HepG2 (cell line): ENCODE measurements around the gene CHRNA3. TPM values are rescaled to one million over a fixed set of nuclear protein-coding genes. Genes with fewer than 3 reads are reported as not detected.

Experiments used
- ATAC-seq: fragments of 200-7000 bp; cut with Tn5 transposase; 3 replicates; pipeline ENCODE4 v1.9.1; 2020; ENCODE audit warnings: mild to moderate bottlenecking, moderate library complexity
- BruUV-seq: library from RNA; stranded (reverse); fragments of 400-500 nt; replicated peaks from 2 replicates; lab custom pipeline; 2021; lab: Mats Ljungman, UMichigan
- CTCF ChIA-PET: fragments of 300-600 bp; formaldehyde crosslinking; extraction: SDS; loops from one replicate; lab custom pipeline; 2021; ENCODE audit warnings: low total read pairs, inconsistent platforms, low intra/inter-chr PET ratio; lab: Yijun Ruan, JAX
- POLR2A ChIA-PET: fragments of 350-600 bp; sonication (Branson Sonifier 250); formaldehyde crosslinking; loops from one replicate; lab custom pipeline; 2020; ENCODE audit warnings: antibody characterized with exemption, inconsistent platforms; lab: Yijun Ruan, JAX
- DNase-seq: peaks from one replicate; pipeline ENCODE4 v3.0.0-alpha.2; 2015; ENCODE audit warnings: low spot score
- FAIRE-seq: peaks from 3 replicates; lab custom pipeline; 2011; peaks lifted over from hg19 to GRCh38; lab: Jason Lieb, UNC
- H2AFZ ChIP-seq: one replicate; pipeline ENCODE4 v1.6.1; 2011; ENCODE audit warnings: low read length, inconsistent platforms
- H3K27ac ChIP-seq: fragments of 300-600 bp; 3 replicates; pipeline ENCODE4 v1.8.0; 2011; ENCODE audit warnings: mixed run types, mild to moderate bottlenecking, mixed read lengths, low read length, inconsistent platforms; ENCODE audit not compliant: insufficient read depth; ENCODE audit errors: extremely low read length
- H3K27me3 ChIP-seq, 2 experiments: fragments of 200-600 bp in 1 of 2; 2 replicates in 1 of 2; 3 replicates in 1 of 2; pipeline versions ENCODE4 v1.6.0 to v1.8.0; 2011; ENCODE audit warnings: low read length in 2 of 2, mild to moderate bottlenecking in 2 of 2, moderate library complexity in 2 of 2, inconsistent platforms in 1 of 2; ENCODE audit not compliant: insufficient read depth in 2 of 2, control insufficient read depth in 1 of 2
- H3K36me3 ChIP-seq, 2 experiments: fragments of 200-600 bp in 1 of 2; replicated peaks in 1 of 2; 2 replicates in 1 of 2; 3 replicates in 1 of 2; pipeline versions ENCODE4 v1.5.1 to v1.8.0; 2011; ENCODE audit warnings: low read length in 2 of 2, inconsistent platforms in 1 of 2; ENCODE audit not compliant: insufficient read depth in 2 of 2, control insufficient read depth in 1 of 2
- H3K4me1 ChIP-seq: 2 replicates; pipeline ENCODE4 v1.5.1; 2012; ENCODE audit warnings: low read length, inconsistent platforms; ENCODE audit not compliant: insufficient read depth
- H3K4me2 ChIP-seq: 2 replicates; pipeline ENCODE4 v1.6.0; 2011; ENCODE audit warnings: low read depth, low read length, inconsistent platforms
- H3K4me3 ChIP-seq, 3 experiments: fragments of 200-600 bp in 1 of 3; sonication (generic), shearing (Covaris generic) in 1 of 3; replicated peaks in 1 of 3; 2 replicates each; pipeline ENCODE4 v1.5.1; 2011 to 2016; ENCODE audit warnings: low read length in 3 of 3, inconsistent platforms in 2 of 3, low read depth in 2 of 3, mild to moderate bottlenecking in 2 of 3, control low read depth in 1 of 3, mixed read lengths in 1 of 3; ENCODE audit not compliant: insufficient read depth in 1 of 3
- H3K79me2 ChIP-seq: one replicate; pipeline ENCODE4 v1.6.1; 2011; ENCODE audit warnings: low read length, inconsistent platforms; ENCODE audit not compliant: insufficient read depth
- H3K9ac ChIP-seq: 2 replicates; pipeline ENCODE4 v1.6.0; 2011; ENCODE audit warnings: mild to moderate bottlenecking, low read depth, low read length, inconsistent platforms; ENCODE audit not compliant: insufficient read depth
- H3K9me3 ChIP-seq: 2 replicates; pipeline ENCODE4 v1.5.1; 2012; ENCODE audit warnings: mild to moderate bottlenecking, low read length
- H4K20me1 ChIP-seq: 2 replicates; pipeline ENCODE4 v1.6.0; 2011; ENCODE audit warnings: inconsistent platforms, mild to moderate bottlenecking, low read length, moderate library complexity; ENCODE audit not compliant: insufficient read depth
- ARHGAP35 ChIP-seq: sonication (generic); formaldehyde crosslinking; IDR thresholded peaks from 2 replicates; pipeline ENCODE4 v1.9.0; 2022; ENCODE audit warnings: mild to moderate bottlenecking, inconsistent platforms, moderate library complexity, missing genetic modification reagents, borderline replicate concordance
- ATF3 ChIP-seq: sonication (generic); formaldehyde crosslinking; IDR thresholded peaks from 2 replicates; pipeline ENCODE4 v1.4.0; 2020; ENCODE audit warnings: missing genetic modification reagents
- CSRNP2 ChIP-seq: sonication (generic); formaldehyde crosslinking; conservative IDR thresholded peaks from 2 replicates; pipeline ENCODE4 v1.8.0; 2022; ENCODE audit warnings: low read depth, missing genetic modification reagents
- HDAC6 ChIP-seq: fragments of 200-600 bp; sonication (generic); IDR thresholded peaks from 2 replicates; pipeline ENCODE4 v1.7.0; 2017; ENCODE audit warnings: mild to moderate bottlenecking, antibody characterized with exemption, low read length, low read depth
- HOXD1 ChIP-seq: sonication (generic); formaldehyde crosslinking; IDR thresholded peaks from 2 replicates; pipeline ENCODE4 v1.5.0; 2020; ENCODE audit warnings: missing genetic modification reagents
- IRF2 ChIP-seq: IDR thresholded peaks from 2 replicates; pipeline ENCODE4 v1.6.1; 2018; ENCODE audit warnings: missing genetic modification reagents, missing compliant biosample characterization
- KLF12 ChIP-seq: sonication (generic); formaldehyde crosslinking; IDR thresholded peaks from 2 replicates; pipeline ENCODE4 v1.4.0; 2020; ENCODE audit warnings: missing genetic modification reagents, borderline replicate concordance
- MAF1 ChIP-seq: sonication (generic); formaldehyde crosslinking; IDR thresholded peaks from 2 replicates; pipeline ENCODE4 v1.5.0; 2020; ENCODE audit warnings: missing genetic modification reagents, borderline replicate concordance
- MLXIP ChIP-seq: sonication (generic); formaldehyde crosslinking; IDR thresholded peaks from 2 replicates; pipeline ENCODE4 v1.9.0; 2021; ENCODE audit warnings: missing genetic modification reagents, borderline replicate concordance
- MNT ChIP-seq: fragments of 450-650 bp; IDR thresholded peaks from 2 replicates; pipeline ENCODE4 v1.6.1; 2016
- NFATC3 ChIP-seq: sonication (generic); formaldehyde crosslinking; IDR thresholded peaks from 2 replicates; pipeline ENCODE4 v1.5.1; 2020; ENCODE audit warnings: mild to moderate bottlenecking, missing genetic modification reagents
- SALL1 ChIP-seq: sonication (generic); formaldehyde crosslinking; IDR thresholded peaks from 2 replicates; pipeline ENCODE4 v1.8.0; 2022; ENCODE audit warnings: mild to moderate bottlenecking, missing genetic modification reagents
- SIX1 ChIP-seq: sonication (generic); formaldehyde crosslinking; IDR thresholded peaks from 2 replicates; pipeline ENCODE4 v1.4.0; 2020; ENCODE audit warnings: missing genetic modification reagents, borderline replicate concordance
- ZNF260 ChIP-seq: sonication (generic); formaldehyde crosslinking; IDR thresholded peaks from 2 replicates; pipeline ENCODE4 v1.4.0; 2020; ENCODE audit warnings: missing genetic modification reagents, low read depth, mild to moderate bottlenecking, borderline replicate concordance
- ZNF709 ChIP-seq: sonication (generic); formaldehyde crosslinking; IDR thresholded peaks from 2 replicates; pipeline ENCODE4 v1.5.0; 2020; ENCODE audit warnings: mild to moderate bottlenecking, missing genetic modification reagents
- ZSCAN21 ChIP-seq: sonication (generic); formaldehyde crosslinking; IDR thresholded peaks from 2 replicates; pipeline ENCODE4 v1.8.0; 2022; ENCODE audit warnings: mild to moderate bottlenecking, missing genetic modification reagents, moderate library complexity, borderline replicate concordance
- WGBS: methylation state at CpG from one replicate; pipeline ENCODE4 v1.1.6; 2017; ENCODE audit warnings: low lambda C conversion rate; 5-methylcytosine and 5-hydroxymethylcytosine counted together
- in situ Hi-C: cut with HindIII; loops from 2 replicates; pipeline ENCODE4 v1.10.0; 2017; ENCODE audit warnings: low pct_unique_long_range_greater_than_20kb; ENCODE audit not compliant: extremely low pct_ligation_motif_present
- intact Hi-C: fragments of 100-400 bp; cut with micrococcal nuclease; formaldehyde crosslinking; loops from one replicate; pipeline ENCODE4 v1.10.0; 2022; ENCODE audit not compliant: unreplicated experiment
- polyA plus RNA-seq, 8 experiments: library from polyadenylated mRNA; depleted of rRNA in 3 of 8; stranded (reverse) in 7 of 8; unstranded in 1 of 8; fragments of >200 nt; fragmentation: Illumina TruSeq in 4 of 8; extraction: Trizol in 4 of 8; gene quantifications; 2 replicates each; pipeline versions ENCODE4 v1.2.1 to v1.2.3, GENCODE V29; 2011 to 2016; ENCODE audit warnings: low read depth in 4 of 8, missing spikeins in 1 of 8, mixed read lengths in 1 of 8; ENCODE audit not compliant: insufficient read depth in 1 of 8
- total RNA-seq, 5 experiments: library from RNA; depleted of rRNA; stranded (reverse); fragments of >200 nt; fragmentation: Illumina TruSeq; extraction: Trizol; gene quantifications; 2 replicates each; pipeline ENCODE4 v1.2.3, GENCODE V29; 2016; ENCODE audit warnings: low read depth in 1 of 5

Gene CHRNA3
- total and polyA plus RNA-seq, 2 of the 13 experiments (the other 11 are each of a cell fraction or from before 2014, with no cell fraction given) = not detected

- Histone ChIP-seq H3K27ac (no peak overlapping the region), H4K20me1 (no peaks in the 10 kb centered on the region), H3K4me1 (no peaks in the 10 kb centered on the region), H3K79me2 (no peaks in the 10 kb centered on the region), H3K9me3 (no peaks in the 10 kb centered on the region), H3K9ac (no peak overlapping the region), H2AFZ (no peak overlapping the region), H3K27me3 (peaks cover 3 to 36% of the 10 kb centered on the region in 2 experiments; a peak in 4 of 5 replicates), H3K36me3 (no peaks in the 10 kb centered on the region), H3K4me2 (no peak overlapping the region), H3K4me3 (no peak overlapping the region)
- ChIA-PET CTCF (interaction anchor here (1.7 to 2.3 kb wide), 2 partner anchors 91 to 134 kb away, joined by 13 to 20 read pairs; no protein-coding TSS in a partner anchor), POLR2A (no interaction called here)
- ATAC-seq (no peak), DNase-seq (no peak), FAIRE-seq (no peak)
- 23% methylated on average over 4 of the region's 5 CpGs for WGBS
- intact Hi-C loops (no loop called here), in situ Hi-C loops (no loop called here)
- BruUV-seq = no TSS peak
- TF ChIP-seq MAF1 (CRISPR knock-in tag) (no peak), SALL1 (CRISPR knock-in tag) (no peak), HOXD1 (CRISPR knock-in tag) (no peak), ZNF709 (CRISPR knock-in tag) (no peak), ATF3 (CRISPR knock-in tag) (no peak), MNT (no peak), MLXIP (CRISPR knock-in tag) (no peak), CSRNP2 (CRISPR knock-in tag) (no peak), KLF12 (no peak), IRF2 (CRISPR knock-in tag) (no peak), SIX1 (CRISPR knock-in tag) (no peak), ZSCAN21 (no peak), NFATC3 (CRISPR knock-in tag) (no peak), ZNF260 (CRISPR knock-in tag) (no peak), HDAC6 (no peak), ARHGAP35 (CRISPR knock-in tag) (no peak)
These were observed 3.3 kb downstream of the CHRNA3 start for GRCh38 chr15:78617516-78617915.
